Measurements from ENCODE around the gene NAV3. TPM values are rescaled to one million over a fixed set of nuclear protein-coding genes. Genes with fewer than 3 reads are reported as not detected.

NAV3 gene
- total and polyA plus RNA-seq, 9 of the 15 experiments (the other 6 are each of a cell fraction or from before 2014, with no cell fraction given): 0.04 TPM; not detected in 8

- TF ChIP-seq ZNF639 (CRISPR knock-in tag; conservative IDR thresholded peaks at IDR 0.05 in 1 of 2, IDR thresholded peaks at IDR 0.05 in 1 of 2): no peak
- TF ChIP-seq, protein P1, sequence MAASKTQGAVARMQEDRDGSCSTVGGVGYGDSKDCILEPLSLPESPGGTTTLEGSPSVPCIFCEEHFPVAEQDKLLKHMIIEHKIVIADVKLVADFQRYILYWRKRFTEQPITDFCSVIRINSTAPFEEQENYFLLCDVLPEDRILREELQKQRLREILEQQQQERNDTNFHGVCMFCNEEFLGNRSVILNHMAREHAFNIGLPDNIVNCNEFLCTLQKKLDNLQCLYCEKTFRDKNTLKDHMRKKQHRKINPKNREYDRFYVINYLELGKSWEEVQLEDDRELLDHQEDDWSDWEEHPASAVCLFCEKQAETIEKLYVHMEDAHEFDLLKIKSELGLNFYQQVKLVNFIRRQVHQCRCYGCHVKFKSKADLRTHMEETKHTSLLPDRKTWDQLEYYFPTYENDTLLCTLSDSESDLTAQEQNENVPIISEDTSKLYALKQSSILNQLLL (CRISPR knock-in tag; IDR thresholded peaks at IDR 0.05; ENCODE audit: borderline replicate concordance): no peak
- no peak for TF ChIP-seq ZBTB1 (CRISPR knock-in tag; IDR thresholded peaks at IDR 0.05; ENCODE audit: borderline replicate concordance, low read depth)
Observed at GRCh38 chr12:77837876-77838291, 7.2 kb downstream of the NAV3 start (continued).

DNA sequence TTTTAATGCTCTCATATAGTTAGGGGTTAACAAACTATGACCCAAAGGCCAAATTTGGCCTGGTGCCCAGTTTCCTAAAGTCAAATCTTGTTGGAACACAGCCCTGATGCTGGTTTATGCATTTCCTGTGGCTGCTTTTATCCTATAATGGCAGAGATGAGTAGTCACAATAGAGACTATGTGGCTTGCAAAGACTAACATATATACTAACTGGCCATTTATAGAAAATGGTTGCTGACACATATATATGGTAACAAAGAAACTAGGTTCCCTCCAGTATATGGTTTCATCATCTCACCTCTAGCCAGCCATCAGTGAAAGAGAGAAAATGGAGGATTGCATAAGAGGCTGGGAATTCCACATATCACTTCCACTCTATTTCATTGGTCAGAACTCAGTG, 10.8 kb downstream of the NAV3 start:
- in situ Hi-C loops (cut with MboI) (no loop called here), intact Hi-C loops (cut with micrococcal nuclease) (no loop called here)
- Histone ChIP-seq H3K4me3 (no peak overlapping the region), H3K4me2 (ENCODE audit: insufficient read depth, low read length) (no peak overlapping the region), H3K9me1 (ENCODE audit: control insufficient read depth, insufficient read depth, low read length) (no peaks in the 10 kb centered on the region), H3K36me3 (ENCODE audit: control insufficient read depth, insufficient read depth, low read length) (no peaks in the 10 kb centered on the region), H3K4me1 (replicated peaks in 1 of 2; ENCODE audit: control insufficient read depth in 2 of 2, insufficient read depth in 2 of 2, low read length in 2 of 2) (no peaks in the 10 kb centered on the region), H3K27ac (ENCODE audit: extremely low read depth, low read depth, low read length) (no peak overlapping the region), H3K9ac (ENCODE audit: insufficient read depth in 1 of 2, low read depth in 2 of 2, low read length in 2 of 2) (no peak overlapping the region), H2AFZ (ENCODE audit: low read depth, low read length) (no peak overlapping the region), H3K79me2 (ENCODE audit: control insufficient read depth, insufficient read depth, low read length) (no peaks in the 10 kb centered on the region), H3K27me3 (ENCODE audit: control insufficient read depth in 2 of 2, insufficient read depth in 2 of 2, low read length in 2 of 2) (no peaks in the 10 kb centered on the region), H4K20me1 (replicated peaks; ENCODE audit: control insufficient read depth, insufficient read depth, low read length) (no peaks in the 10 kb centered on the region), H3K9me3 (replicated peaks; ENCODE audit: control insufficient read depth, insufficient read depth, low read depth, low read length) (no peaks in the 10 kb centered on the region)
- POLR2A ChIA-PET: no interaction called here
- no peak for DNase-seq (ENCODE audit: extremely low read depth in 1 of 4, low spot score in 3 of 4)
- FAIRE-seq: no peak
- CTCF ChIA-PET (ENCODE audit: low intra/inter-chr PET ratio): no interaction called here
- BruUV-seq (replicated peaks): no TSS peak
- ATAC-seq: no peak
- no peak for TF ChIP-seq IRF2 (CRISPR knock-in tag; IDR thresholded peaks at IDR 0.05)
- no peak for TF ChIP-seq KLF16 (IDR thresholded peaks at IDR 0.05)
- TF ChIP-seq HES1 (IDR thresholded peaks at IDR 0.05; ENCODE audit: low read depth): no peak
- TF ChIP-seq RREB1 (CRISPR knock-in tag; IDR thresholded peaks at IDR 0.05): no peak
- no peak for TF ChIP-seq ZBTB34 (CRISPR knock-in tag; IDR thresholded peaks at IDR 0.05)
- TF ChIP-seq DMBX1 (CRISPR knock-in tag; IDR thresholded peaks at IDR 0.05; ENCODE audit: borderline replicate concordance): no peak
